Measurements from ENCODE around the gene RIT1. TPM values are rescaled to one million over a fixed set of nuclear protein-coding genes. Genes with fewer than 3 reads are reported as not detected.

Gene RIT1
- total RNA-seq, 4 donors from 2014 or later = 13.6 to 31.1 (median 17.4) TPM

DNA sequence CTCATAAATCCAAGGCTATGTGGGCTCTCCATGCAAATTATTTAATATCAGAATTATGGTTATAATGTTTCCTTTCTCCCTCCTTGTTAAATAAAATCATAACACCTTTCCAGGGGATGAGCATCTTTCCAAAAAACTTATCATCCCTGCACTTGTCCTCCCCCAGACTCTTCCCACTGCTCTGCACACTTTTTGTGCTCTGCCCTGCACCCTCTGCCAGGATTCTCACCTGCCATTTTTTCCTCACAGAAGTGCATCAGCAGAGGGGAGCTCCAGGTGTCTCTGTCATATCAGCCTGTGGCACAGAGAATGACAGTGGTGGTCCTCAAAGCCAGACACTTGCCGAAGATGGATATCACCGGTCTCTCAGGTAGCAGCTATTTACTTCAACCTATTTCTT, 30.9 kb downstream of the RIT1 start:
- DNase-seq = no peak
- Histone ChIP-seq H3K27me3 (no peaks in the 10 kb centered on the region), H3K4me3 (no peak overlapping the region), H3K4me1 (peaks cover 0 to 14% (median 0%) of the 10 kb centered on the region in 4 donors), H3K9me3 (no peaks in the 10 kb centered on the region), H3K36me3 (no peaks in the 10 kb centered on the region), H3K27ac (no peak overlapping the region)
- TF ChIP-seq CTCF (IDR thresholded peaks at IDR 0.05) (no peak), POLR2A (IDR thresholded peaks at IDR 0.05) (no peak)

GRCh38 chr1:155877945-155878344, 33.2 kb downstream of the RIT1 start:
- TF ChIP-seq CTCF (IDR thresholded peaks at IDR 0.05) (no peak), POLR2A (IDR thresholded peaks at IDR 0.05) (no peak)
- no peak overlapping the region for H3K27ac ChIP-seq
- H3K27me3 ChIP-seq = no peaks in the 10 kb centered on the region
- H3K4me3 ChIP-seq = no peak overlapping the region
- H3K9me3 ChIP-seq = no peaks in the 10 kb centered on the region
- H3K36me3 ChIP-seq = no peaks in the 10 kb centered on the region
- DNase-seq = no peak
- H3K4me1 ChIP-seq = peaks cover 0 to 6% (median 0%) of the 10 kb centered on the region in 4 donors

- DNase-seq = peak in 1 of 3 donors; percentile 26
- no peak for TF ChIP-seq CTCF (IDR thresholded peaks at IDR 0.05)
- TF ChIP-seq POLR2A (IDR thresholded peaks at IDR 0.05) = no peak
- no peak overlapping the region for H3K27ac ChIP-seq
- no peaks in the 10 kb centered on the region for H3K36me3 ChIP-seq
- H3K9me3 ChIP-seq = no peaks in the 10 kb centered on the region
- no peaks in the 10 kb centered on the region for H3K4me1 ChIP-seq
- no peaks in the 10 kb centered on the region for H3K27me3 ChIP-seq
- no peak overlapping the region for H3K4me3 ChIP-seq
Measured at GRCh38 chr1:155873860-155874259, 37.3 kb downstream of the RIT1 start.

GRCh38 chr1:155872527-155872926, 38.6 kb downstream of the RIT1 start:
- Histone ChIP-seq H3K9me3 (no peaks in the 10 kb centered on the region), H3K27ac (no peak overlapping the region), H3K4me1 (no peaks in the 10 kb centered on the region), H3K36me3 (no peaks in the 10 kb centered on the region), H3K27me3 (no peaks in the 10 kb centered on the region), H3K4me3 (no peak overlapping the region)
- TF ChIP-seq CTCF (IDR thresholded peaks at IDR 0.05) (no peak), POLR2A (IDR thresholded peaks at IDR 0.05) (no peak)
- DNase-seq = no peak

DNA sequence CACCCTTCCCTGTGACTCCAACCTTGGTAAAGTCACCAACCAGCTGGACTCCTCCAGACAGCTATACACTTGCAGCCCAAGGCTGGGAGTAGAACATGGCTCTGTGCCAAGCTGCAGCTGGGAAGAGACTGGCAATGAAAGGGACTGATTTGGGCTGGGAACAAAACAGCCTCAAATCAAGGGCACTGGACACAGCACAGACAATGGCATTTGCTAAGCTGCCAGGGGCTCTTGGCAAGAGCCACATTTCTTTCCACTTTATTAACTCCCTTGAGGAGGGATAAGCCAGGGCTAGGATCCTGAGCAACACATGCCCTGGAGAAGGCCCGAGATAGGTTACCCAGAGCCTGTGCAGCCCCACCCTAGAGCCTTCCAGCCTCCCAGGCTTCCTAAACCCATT, 39.8 kb downstream of the RIT1 start:
- no peaks in the 10 kb centered on the region for H3K27me3 ChIP-seq
- no peak overlapping the region for H3K4me3 ChIP-seq
- H3K9me3 ChIP-seq = no peaks in the 10 kb centered on the region
- no peak for DNase-seq
- no peak for TF ChIP-seq POLR2A (IDR thresholded peaks at IDR 0.05)
- TF ChIP-seq CTCF (IDR thresholded peaks at IDR 0.05) = no peak
- no peak overlapping the region for H3K27ac ChIP-seq
- H3K36me3 ChIP-seq = no peaks in the 10 kb centered on the region
- H3K4me1 ChIP-seq = no peaks in the 10 kb centered on the region

DNA sequence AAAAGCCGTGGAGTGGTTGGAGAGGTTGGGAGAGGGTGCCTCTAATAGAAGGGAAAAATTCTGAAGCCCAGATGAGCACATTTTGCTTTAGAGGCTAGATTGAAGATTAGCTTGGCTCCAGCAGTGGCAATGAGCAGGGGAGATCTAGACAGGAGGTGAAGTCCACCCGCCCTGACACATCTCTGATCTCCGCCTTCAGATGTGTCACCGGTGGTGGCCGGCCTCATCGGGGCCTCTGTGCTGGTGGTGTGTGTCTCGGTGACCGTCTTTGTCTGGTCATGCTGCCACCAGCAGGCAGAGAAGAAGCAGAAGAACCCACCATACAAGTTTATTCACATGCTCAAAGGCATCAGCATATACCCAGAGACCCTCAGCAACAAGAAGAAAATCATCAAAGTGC, 43.4 kb downstream of the RIT1 start:
- no peak for DNase-seq
- Histone ChIP-seq H3K4me1 (no peaks in the 10 kb centered on the region), H3K9me3 (no peaks in the 10 kb centered on the region), H3K36me3 (no peaks in the 10 kb centered on the region), H3K27ac (no peak overlapping the region), H3K4me3 (no peak overlapping the region), H3K27me3 (no peaks in the 10 kb centered on the region)
- TF ChIP-seq CTCF (IDR thresholded peaks at IDR 0.05) = no peak
- TF ChIP-seq POLR2A (IDR thresholded peaks at IDR 0.05) = no peak

Measured in Peyer's patch (tissue), 4 donors.